GM23338 (cell line): Measurements from ENCODE around the gene ZNF333. TPM values are rescaled to one million over a fixed set of nuclear protein-coding genes. Genes with fewer than 3 reads are reported as not detected.
"Not testable (repeated sequence)": the region's sequence is repeated elsewhere in the genome, so short reads cannot be mapped to it uniquely, and the experiment has no call there.

Experiments
- ATAC-seq: fragments of 200-7000 bp; cut with Tn5 transposase; 3 replicates; pipeline ENCODE4 v1.9.1; 2020
- DNase-seq: peaks from one replicate; pipeline ENCODE4 v3.0.0-alpha.2; 2015; ENCODE audit warnings: low spot score
- H2AFZ ChIP-seq: fragments of 200-600 bp; sonication (generic); 2 replicates; pipeline ENCODE4 v1.8.0; 2016; ENCODE audit warnings: antibody characterized with exemption, mild to moderate bottlenecking, moderate library complexity
- H3F3A ChIP-seq: fragments of 200-600 bp; sonication (generic); replicated peaks from 2 replicates; pipeline ENCODE4 v1.8.0; 2017; ENCODE audit warnings: antibody characterized with exemption, mixed run types, low read depth
- H3K27ac ChIP-seq: fragments of 200-600 bp; sonication (generic); 2 replicates; pipeline ENCODE4 v1.6.1; 2016; ENCODE audit warnings: low read depth
- H3K27me3 ChIP-seq: fragments of 200-600 bp; sonication (generic); 2 replicates; pipeline ENCODE4 v1.8.0; 2016; ENCODE audit warnings: mild to moderate bottlenecking, mixed run types, moderate library complexity; ENCODE audit not compliant: insufficient read depth
- H3K36me3 ChIP-seq: fragments of 200-600 bp; sonication (generic); 2 replicates; pipeline ENCODE4 v1.8.0; 2016; ENCODE audit warnings: mild to moderate bottlenecking; ENCODE audit not compliant: insufficient read depth
- H3K4me1 ChIP-seq: fragments of 200-600 bp; sonication (generic); 2 replicates; pipeline ENCODE4 v1.8.0; 2016; ENCODE audit warnings: mild to moderate bottlenecking, moderate library complexity; ENCODE audit not compliant: insufficient read depth
- H3K4me2 ChIP-seq: fragments of 200-600 bp; sonication (generic); 2 replicates; pipeline ENCODE4 v1.7.1; 2017; ENCODE audit warnings: mixed run types
- H3K4me3 ChIP-seq: fragments of 200-600 bp; sonication (generic); 2 replicates; pipeline ENCODE4 v1.6.1; 2016; ENCODE audit warnings: mixed run types
- H3K79me2 ChIP-seq: fragments of 200-600 bp; sonication (generic); replicated peaks from 2 replicates; pipeline ENCODE4 v1.8.0; 2017; ENCODE audit warnings: mild to moderate bottlenecking; ENCODE audit not compliant: insufficient read depth
- H3K9me2 ChIP-seq: fragments of 200-600 bp; sonication (generic); 2 replicates; pipeline ENCODE4 v1.8.0; 2017; ENCODE audit not compliant: insufficient read depth
- H4K20me1 ChIP-seq: fragments of 200-600 bp; sonication (generic); replicated peaks from 2 replicates; pipeline ENCODE4 v1.8.0; 2017; ENCODE audit warnings: mild to moderate bottlenecking; ENCODE audit not compliant: insufficient read depth
- H3K27ac Mint-ChIP-seq: 2 replicates; pipeline ENCODE4 v1.8.0; 2020; ENCODE audit warnings: inconsistent platforms, mild to moderate bottlenecking, moderate library complexity, mixed read lengths
- H3K27me3 Mint-ChIP-seq: 3 replicates; pipeline ENCODE4 v1.8.0; 2022; ENCODE audit warnings: low read depth, mild to moderate bottlenecking, moderate library complexity, mixed read lengths, inconsistent platforms; ENCODE audit not compliant: insufficient read depth, poor library complexity
- H3K36me3 Mint-ChIP-seq: 3 replicates; pipeline ENCODE4 v1.8.0; 2021; ENCODE audit warnings: low read depth, mild to moderate bottlenecking, inconsistent platforms, moderate library complexity, mixed read lengths
- H3K4me1 Mint-ChIP-seq: 3 replicates; pipeline ENCODE4 v1.8.0; 2020; ENCODE audit warnings: mild to moderate bottlenecking, inconsistent platforms, mixed read lengths
- H3K4me3 Mint-ChIP-seq: 3 replicates; pipeline ENCODE4 v1.8.0; 2021; ENCODE audit warnings: moderate library complexity, mild to moderate bottlenecking, inconsistent platforms, mixed read lengths
- H3K9me3 Mint-ChIP-seq: 3 replicates; pipeline ENCODE4 v1.8.0; 2020; ENCODE audit warnings: moderate library complexity, mild to moderate bottlenecking, inconsistent platforms, mixed read lengths
- NANOG ChIP-seq: IDR thresholded peaks from 2 replicates; pipeline ENCODE4 v1.6.1; 2016; ENCODE audit warnings: antibody characterized with exemption, borderline replicate concordance
- POLR2AphosphoS5 ChIP-seq: IDR thresholded peaks from 2 replicates; pipeline ENCODE4 v1.6.1; 2016; ENCODE audit warnings: antibody characterized with exemption, low read depth
- STAT1 ChIP-seq: IDR thresholded peaks from one replicate; pipeline ENCODE4 v1.6.1; 2016; ENCODE audit warnings: antibody characterized with exemption; ENCODE audit not compliant: unreplicated experiment
- ZNF331 ChIP-seq: fragments of 250-450 bp; sonication (Bioruptor Pico); IDR thresholded peaks from 2 replicates; pipeline ENCODE4 v1.5.0; 2020; ENCODE audit warnings: low read depth, mild to moderate bottlenecking, moderate library complexity
- ZNF462 ChIP-seq: fragments of 250-450 bp; sonication (Bioruptor Pico); IDR thresholded peaks from 2 replicates; pipeline ENCODE4 v1.5.0; 2020; ENCODE audit warnings: mild to moderate bottlenecking, moderate library complexity
- polyA plus RNA-seq: library from polyadenylated mRNA; unstranded; fragments of >200 nt; fragmentation: Nextera tagmentation; extraction: Ambion mirVana; gene quantifications from 2 replicates; pipeline ENCODE4 v1.2.1, GENCODE V29; 2016
- total RNA-seq: library from RNA; depleted of rRNA; stranded (reverse); fragments of >200 nt; shearing (Covaris generic); gene quantifications from 2 replicates; pipeline ENCODE4 v1.2.3, GENCODE V29; 2014

The ZNF333 gene
- total and polyA plus RNA-seq, 2 experiments from 2014 or later, result 7.2 to 21.6 TPM

- TF ChIP-seq ZNF462 (CRISPR knock-in tag) (no peak), STAT1 (no peak), POLR2AphosphoS5 (no peak), ZNF331 (no peak), NANOG (no peak)
Observed at GRCh38 chr19:14774373-14774772, 84.5 kb downstream of the ZNF333 start (continued).

DNA sequence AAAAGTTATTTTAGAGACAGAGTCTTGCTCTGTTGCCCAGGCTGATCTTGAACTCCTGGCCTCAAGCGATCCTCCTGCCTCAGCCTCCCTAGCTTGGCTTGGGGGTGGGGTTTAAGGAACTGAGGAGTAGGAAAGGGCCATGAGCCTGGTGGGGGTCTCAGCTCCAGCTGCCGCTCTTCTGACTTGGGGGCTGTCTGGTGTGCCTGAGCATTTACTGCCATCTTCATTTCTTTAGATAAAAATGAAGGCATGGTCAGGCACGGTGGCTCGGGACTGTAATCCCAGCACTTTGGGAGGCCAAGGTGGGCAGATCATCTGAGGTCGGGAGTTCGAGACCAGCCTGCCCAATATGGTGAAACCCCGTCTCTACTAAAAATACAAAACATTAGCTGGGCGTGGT is 85.5 kb downstream of the ZNF333 start:
- not testable (repeated sequence) for H3K27ac Mint-ChIP-seq, H3K36me3 ChIP-seq, H3K79me2 ChIP-seq, ATAC-seq, H3K9me3 Mint-ChIP-seq, H3K4me1 ChIP-seq, H3K27ac ChIP-seq, H3K4me1 Mint-ChIP-seq, H3F3A ChIP-seq, H3K9me2 ChIP-seq, H4K20me1 ChIP-seq, H3K36me3 Mint-ChIP-seq, DNase-seq, H3K27me3 ChIP-seq
- H3K27me3 Mint-ChIP-seq, result peaks cover 10% of the 10 kb centered on the region
- peak overlapping the region; percentile 66 for H3K4me3 ChIP-seq
- H3K4me3 Mint-ChIP-seq, result peak overlapping the region; percentile 84; the same call in 2 of the 3 replicates
- peak overlapping the region; percentile 98 for H2AFZ ChIP-seq
- peak overlapping the region; percentile 87; the same call in 1 of the 2 replicates for H3K4me2 ChIP-seq
